IPS DF 19.7 (cell line): Measurements from ENCODE around the gene ADAMTS20.
"Not testable (repeated sequence)": the region's sequence is repeated elsewhere in the genome, so short reads cannot be mapped to it uniquely, and the experiment has no call there.

ENCODE experiments used
- DNase-seq: peaks from one replicate; pipeline ENCODE4 v3.0.0-alpha.2; 2013; ENCODE audit warnings: low read depth, low spot score

The ADAMTS20 gene

GRCh38 chr12:43551971-43552559 is at the start of gene ADAMTS20:
ADAMTS20 (minus strand) TSS chr12:43552203; CDS start chr12:43551921, 282 bp downstream.
- DNase-seq: peak; percentile 59

GRCh38 chr12:43599708-43600107 is 47.7 kb upstream of the ADAMTS20 start:
- no peak for DNase-seq

- DNase-seq: no peak
Observed at GRCh38 chr12:43599066-43599465, 47.1 kb upstream of the ADAMTS20 start.

- DNase-seq: no peak
Observed at GRCh38 chr12:43590307-43590706, 38.3 kb upstream of the ADAMTS20 start.

GRCh38 chr12:43586646-43587245 is 34.7 kb upstream of the ADAMTS20 start:
- no peak for DNase-seq

- DNase-seq: no peak
Observed at GRCh38 chr12:43585676-43586075, 33.7 kb upstream of the ADAMTS20 start.

- DNase-seq: no peak
Observed at GRCh38 chr12:43580601-43581000, 28.6 kb upstream of the ADAMTS20 start.

- DNase-seq: no peak
Observed at GRCh38 chr12:43579206-43579605, 27.2 kb upstream of the ADAMTS20 start.

- no peak for DNase-seq
Observed at GRCh38 chr12:43578782-43579181, 26.8 kb upstream of the ADAMTS20 start.

GRCh38 chr12:43577381-43577780 is 25.4 kb upstream of the ADAMTS20 start:
- no peak for DNase-seq

GRCh38 chr12:43576162-43576561 is 24.2 kb upstream of the ADAMTS20 start:
- DNase-seq: no peak

- DNase-seq: no peak
Observed at GRCh38 chr12:43571885-43572284, 19.9 kb upstream of the ADAMTS20 start.

GRCh38 chr12:43556057-43556456 is 4.1 kb upstream of the ADAMTS20 start:
- no peak for DNase-seq

GRCh38 chr12:43551279-43551970 is 578 bp downstream of the ADAMTS20 start:
- DNase-seq: no peak

GRCh38 chr12:43550831-43551271 is 1.2 kb downstream of the ADAMTS20 start:
- no peak for DNase-seq

- no peak for DNase-seq
Observed at GRCh38 chr12:43544703-43545102, 7.3 kb downstream of the ADAMTS20 start.

- no peak for DNase-seq
Observed at GRCh38 chr12:43540470-43540869, 11.5 kb downstream of the ADAMTS20 start.

- not testable (repeated sequence) for DNase-seq
Observed at GRCh38 chr12:43537675-43538074, 14.3 kb downstream of the ADAMTS20 start.

GRCh38 chr12:43516045-43516444 is 36.0 kb downstream of the ADAMTS20 start:
- no peak for DNase-seq

GRCh38 chr12:43501703-43502102 is 50.3 kb downstream of the ADAMTS20 start:
- DNase-seq: no peak

- DNase-seq: no peak
Observed at GRCh38 chr12:43493261-43493797, 58.7 kb downstream of the ADAMTS20 start.

- DNase-seq: no peak
Observed at GRCh38 chr12:43482311-43483085, 69.5 kb downstream of the ADAMTS20 start.
